ENCODE data around the gene C2orf69.

Gene C2orf69

GRCh38 chr2:199916980-199917379 lies 5.9 kb downstream of the C2orf69 start:
- DNase-seq, result no peak

- DNase-seq, result no peak
These were observed 11.8 kb downstream of the C2orf69 start for GRCh38 chr2:199922856-199923255.

DNA sequence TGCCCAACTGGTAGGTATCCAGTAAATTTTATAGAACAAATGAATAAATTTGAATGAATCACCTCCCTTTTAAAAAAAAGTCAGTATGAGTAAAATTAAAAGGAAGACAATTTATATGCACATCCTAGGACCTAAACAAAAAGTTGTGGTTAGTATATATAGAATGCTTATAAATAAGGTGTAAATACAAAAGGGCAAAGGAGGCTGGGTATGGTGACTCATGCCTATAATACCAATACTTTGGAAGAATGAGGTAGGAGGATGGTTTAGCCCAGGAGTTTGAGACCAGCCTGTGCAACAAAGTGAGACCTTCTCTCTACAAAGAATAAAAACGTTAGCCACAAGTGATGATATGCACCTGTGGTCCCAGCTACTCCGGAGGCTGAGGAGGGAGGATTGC lies 12.8 kb downstream of the C2orf69 start:
- DNase-seq, result no peak

DNA sequence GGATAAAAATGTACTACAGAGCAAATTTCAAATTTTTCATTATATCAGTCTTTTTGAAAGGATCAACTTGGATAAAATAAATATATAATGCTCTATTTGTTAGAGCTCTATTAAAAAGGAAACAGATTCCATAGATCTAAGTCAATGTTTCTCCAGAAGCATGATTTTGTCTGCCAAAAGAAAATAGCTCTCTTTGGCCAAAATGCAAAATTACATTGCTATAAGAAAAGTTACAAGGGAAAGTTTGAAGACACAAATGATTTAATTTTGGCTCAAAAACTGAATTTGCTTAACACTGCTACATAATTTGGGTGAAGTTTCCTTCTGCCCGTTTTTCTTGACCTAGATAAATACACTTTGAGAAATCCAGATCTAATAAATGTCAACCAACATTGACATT lies 15.7 kb downstream of the C2orf69 start:
- DNase-seq, result no peak

DNA sequence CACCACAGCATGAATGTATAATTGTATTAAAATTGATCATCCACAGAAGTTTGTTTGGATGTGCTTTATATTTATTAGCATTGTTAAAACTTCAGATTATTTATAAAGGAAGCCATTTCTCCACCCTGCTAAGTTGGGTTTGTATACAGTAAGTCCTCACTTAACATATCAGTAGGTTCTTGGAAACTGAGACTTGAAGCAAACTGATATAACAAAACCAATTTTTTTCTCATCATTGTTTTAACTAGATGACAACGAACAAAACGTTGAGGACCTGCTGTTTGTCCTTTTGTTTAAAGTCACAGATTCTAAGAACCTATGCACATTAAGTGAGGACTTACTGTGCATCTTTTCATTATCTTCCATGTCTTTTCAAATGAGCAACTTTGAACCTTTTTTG lies 17.1 kb downstream of the C2orf69 start:
- no peak for DNase-seq

DNA sequence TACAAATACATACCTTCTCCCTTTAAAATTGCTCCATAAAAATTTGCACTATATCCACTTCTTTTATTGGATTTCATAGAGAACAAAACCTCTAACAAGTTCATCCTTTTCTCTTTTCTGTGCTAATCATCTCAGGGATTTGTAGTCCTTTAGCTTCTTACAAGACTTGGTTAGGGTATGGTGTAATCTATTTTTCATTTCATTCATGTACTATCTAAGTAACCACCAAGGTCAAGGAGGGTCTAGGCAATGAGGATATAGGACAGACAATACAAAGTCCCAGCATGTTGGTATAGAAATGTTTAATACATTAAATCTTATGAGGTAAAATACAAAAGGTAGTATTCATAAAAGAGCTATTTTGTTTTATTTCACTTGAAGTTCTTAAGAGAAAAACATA lies 17.5 kb downstream of the C2orf69 start:
- DNase-seq, result no peak

- DNase-seq, result no peak
These were observed 18.2 kb downstream of the C2orf69 start for GRCh38 chr2:199929262-199929661.

DNA sequence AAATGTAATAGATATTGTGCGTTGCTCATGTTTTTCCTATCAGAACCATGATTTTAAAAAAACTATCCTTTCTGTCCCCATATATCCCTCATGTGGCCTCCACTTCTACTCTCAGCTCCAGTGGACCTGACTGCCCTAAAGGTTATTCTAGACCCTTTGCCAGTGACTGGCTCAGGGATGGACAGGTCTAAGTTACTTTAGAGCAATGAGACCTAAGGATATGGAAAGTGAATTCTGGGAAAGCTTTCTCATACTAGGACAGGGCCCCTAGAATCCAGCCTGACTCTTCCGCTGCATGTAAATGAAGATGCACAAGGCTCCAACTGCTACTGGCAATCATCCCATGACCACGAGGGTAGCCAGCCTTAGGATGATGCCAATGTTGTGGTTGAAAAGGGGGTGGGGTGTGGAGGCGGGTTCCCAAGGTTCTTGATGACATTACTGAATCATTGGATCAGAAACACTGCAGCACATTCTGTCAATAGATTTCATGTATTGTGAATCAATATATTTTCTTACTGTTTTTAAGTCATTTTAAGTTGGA lies 21.3 kb downstream of the C2orf69 start:
- no peak for DNase-seq

DNA sequence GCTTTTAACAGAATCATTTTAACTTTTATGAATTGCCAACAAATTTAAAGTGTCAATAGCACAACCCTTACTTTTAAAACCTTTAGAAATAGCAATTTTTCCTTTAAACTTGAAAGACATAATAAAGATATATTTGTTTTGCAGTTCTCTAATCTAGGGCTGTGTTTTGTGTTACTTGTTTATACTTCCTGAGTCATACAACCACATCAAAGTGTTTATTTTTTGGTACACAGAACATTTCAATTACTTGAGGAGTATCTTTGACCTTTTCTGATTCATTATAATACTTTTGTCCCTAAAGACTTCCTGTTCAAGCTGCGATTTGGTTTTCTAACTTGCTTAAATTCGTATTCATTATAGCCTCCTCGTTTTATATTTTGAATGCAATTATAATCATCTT lies 22.4 kb downstream of the C2orf69 start:
- DNase-seq, result no peak

DNA sequence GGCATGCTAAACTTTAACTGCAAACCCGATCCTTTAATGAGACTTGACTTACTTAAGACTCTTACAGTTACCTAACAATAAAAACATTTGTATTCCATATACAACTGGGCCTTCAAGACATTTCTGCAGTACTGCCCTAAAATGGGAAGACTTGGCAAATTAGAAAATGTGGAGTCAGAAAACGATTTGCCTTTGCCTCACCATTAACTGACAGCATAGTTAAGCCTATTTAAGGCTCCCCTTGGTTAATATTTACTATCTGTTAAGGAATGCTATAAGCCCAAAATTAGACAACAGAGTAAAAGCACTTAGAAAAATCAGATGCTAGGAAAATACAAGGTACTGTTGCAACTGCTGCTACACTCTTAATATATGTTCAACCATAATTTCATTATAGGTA lies 25.5 kb downstream of the C2orf69 start:
- DNase-seq, result no peak

DNA sequence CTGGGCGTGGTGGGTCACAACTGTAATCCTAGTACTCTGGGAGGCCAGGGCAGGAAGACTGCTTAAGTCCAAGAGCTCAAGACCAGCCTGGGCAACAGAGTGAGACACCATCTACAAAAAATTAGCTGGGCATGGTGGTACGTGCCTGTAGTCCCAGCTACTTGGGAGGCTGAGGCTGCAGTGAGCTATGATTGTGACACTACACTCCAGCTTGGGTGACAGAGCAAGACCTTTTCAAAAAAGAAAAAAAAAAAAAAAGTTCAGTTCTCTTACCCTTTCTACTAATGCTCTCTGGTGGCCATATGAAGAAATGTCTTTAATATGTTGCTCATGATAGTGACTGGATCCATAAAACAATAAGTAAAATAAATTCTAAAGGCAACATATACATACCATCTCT lies 29.3 kb downstream of the C2orf69 start:
- peak; percentile 1 for DNase-seq

- no peak for DNase-seq
These were observed 32.3 kb downstream of the C2orf69 start for GRCh38 chr2:199943373-199943772.

DNA sequence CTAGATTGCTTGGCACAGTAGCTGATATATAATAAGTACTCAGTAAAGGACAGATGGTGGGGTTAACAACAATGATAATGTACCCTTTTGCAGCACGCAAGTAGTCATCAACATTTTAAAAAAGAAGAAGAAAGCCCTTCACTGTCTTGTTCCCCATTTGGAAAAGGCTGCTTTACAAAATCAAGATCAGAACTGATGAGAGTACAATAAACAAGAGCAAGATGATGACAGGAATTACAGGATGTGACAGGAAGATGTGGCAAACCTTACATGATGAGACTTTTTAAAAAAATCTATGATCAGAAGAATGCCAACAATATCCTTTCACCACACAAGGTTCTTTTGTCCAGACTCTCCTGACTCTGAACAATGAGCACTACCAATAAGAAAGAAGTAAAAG lies 35.1 kb downstream of the C2orf69 start:
- no peak for DNase-seq

DNA sequence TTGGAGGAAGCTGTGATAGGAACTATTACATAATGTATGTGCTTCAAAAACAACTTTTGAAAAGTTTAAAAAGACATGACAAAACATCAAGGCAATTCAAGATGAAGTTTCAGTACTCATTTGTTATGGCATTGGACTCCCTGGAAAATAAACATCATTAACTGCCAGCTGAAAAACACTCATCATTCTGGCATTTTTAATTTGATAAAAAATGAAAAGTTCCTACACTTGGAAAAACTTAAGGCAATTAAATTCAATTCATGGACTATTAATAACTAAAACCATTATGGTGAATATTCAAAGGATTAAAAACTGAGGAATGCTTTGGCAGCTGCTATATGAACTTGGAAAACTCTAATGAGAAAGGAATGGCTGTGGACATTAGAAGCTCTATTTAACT lies 35.7 kb downstream of the C2orf69 start:
- no peak for DNase-seq

- DNase-seq, result no peak
These were observed 39.3 kb downstream of the C2orf69 start for GRCh38 chr2:199950396-199950795.

DNA sequence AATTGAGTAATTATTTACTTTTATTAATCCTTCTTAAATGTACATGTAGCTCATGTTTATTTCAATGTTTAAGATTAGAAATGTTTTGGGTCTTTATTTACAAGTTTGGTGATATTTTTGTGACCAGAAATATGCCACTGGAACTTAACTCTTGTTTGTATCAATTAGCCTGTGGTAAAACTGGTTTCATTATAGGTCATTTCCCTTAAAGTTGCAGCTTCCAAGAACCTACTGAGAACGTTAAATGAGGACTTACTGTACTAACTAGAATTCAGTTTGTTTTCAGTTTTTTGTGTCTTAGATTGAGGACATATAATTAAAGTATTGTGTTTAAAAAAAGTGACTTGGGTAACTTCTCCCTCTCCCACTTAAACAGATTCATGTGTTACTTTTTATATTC lies 39.9 kb downstream of the C2orf69 start:
- no peak for DNase-seq

GRCh38 chr2:199955007-199955338 lies 43.9 kb downstream of the C2orf69 start:
- no peak for DNase-seq

DNA sequence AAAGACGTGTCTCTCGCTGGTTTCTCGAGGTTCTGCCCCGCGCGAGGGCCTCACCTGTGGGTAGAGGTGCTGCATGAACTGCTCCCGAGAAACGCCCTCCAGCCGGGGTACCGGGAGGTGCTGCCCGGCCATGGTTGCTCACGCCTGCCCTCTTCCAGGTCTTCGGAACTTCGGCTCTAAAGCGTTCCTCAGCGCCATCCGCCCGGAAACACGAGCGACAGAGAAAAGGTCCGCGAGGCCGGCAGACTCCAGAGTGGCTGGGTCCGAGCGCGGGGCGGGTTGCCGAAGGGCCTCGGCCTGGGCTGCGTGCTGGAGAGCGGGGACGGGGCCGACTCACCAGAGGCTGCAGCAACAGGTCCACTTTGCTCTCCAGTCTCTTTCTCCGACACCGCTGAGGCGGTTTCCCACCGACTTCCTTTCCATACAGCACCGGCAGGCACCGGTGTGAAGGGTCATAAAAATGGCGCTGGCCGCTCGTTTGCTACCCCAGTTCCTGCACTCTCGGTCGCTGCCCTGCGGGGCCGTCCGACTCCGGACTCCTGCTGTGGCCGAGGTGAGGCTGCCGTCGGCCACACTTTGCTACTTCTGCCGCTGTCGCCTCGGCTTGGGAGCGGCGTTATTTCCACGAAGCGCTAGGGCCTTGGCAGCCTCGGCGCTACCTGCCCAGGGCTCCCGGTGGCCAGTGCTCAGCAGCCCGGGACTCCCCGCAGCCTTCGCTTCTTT lies 44.4 kb downstream of the C2orf69 start, which contains the start of the genes MAIP1 and TYW5:
MAIP1 (plus strand) TSS at position 244 of the 723 bp plus-strand sequence; CDS start at position 461, 217 bp downstream.
TYW5 (minus strand) TSS at position 153 of the 723 bp plus-strand sequence; CDS start at position 132, 21 bp downstream.
- peak; percentile 56 for DNase-seq

- no peak for DNase-seq
These were observed 44.9 kb downstream of the C2orf69 start for GRCh38 chr2:199956062-199956380.

DNA sequence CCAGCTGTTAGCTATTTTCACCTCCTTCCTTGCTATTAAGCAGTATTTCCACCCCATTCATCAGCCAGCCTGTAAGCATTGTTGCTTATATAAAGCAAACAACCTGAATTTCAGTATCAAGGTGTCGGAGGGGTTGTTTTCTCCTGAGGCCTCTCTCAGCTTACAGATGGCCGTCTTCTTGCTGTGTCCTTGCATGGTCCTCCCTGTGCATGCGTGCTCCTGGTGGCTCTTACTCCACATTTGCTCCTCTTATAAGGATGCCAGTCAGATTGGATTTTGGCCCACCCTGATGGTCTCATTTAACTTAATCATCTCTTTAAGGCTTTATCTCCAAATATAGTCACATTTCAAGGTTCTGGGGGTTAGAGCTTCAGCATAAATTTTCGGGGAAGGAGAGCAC lies 46.9 kb downstream of the C2orf69 start:
- DNase-seq, result no peak

GRCh38 chr2:199962203-199962602 lies 51.1 kb downstream of the C2orf69 start:
- DNase-seq, result no peak

- no peak for DNase-seq
These were observed 55.3 kb downstream of the C2orf69 start for GRCh38 chr2:199966405-199966804.

GRCh38 chr2:199966976-199967375 lies 55.9 kb downstream of the C2orf69 start:
- DNase-seq, result no peak

- no peak for DNase-seq
These were observed 57.0 kb downstream of the C2orf69 start for GRCh38 chr2:199968126-199968525.

- no peak for DNase-seq
These were observed 61.1 kb downstream of the C2orf69 start for GRCh38 chr2:199972088-199972626.

Data from NCI-H524 treated with DMSO at 0.1 percent for 48 hours (cell line).